Activated naive CD8-positive, alpha-beta T cell treated with anti-CD3 and anti-CD28 coated beads, Interleukin-2, amount 50 U/mL, for 24 hours (primary cell): ENCODE data around the gene MAML2.

Experiments used
- ATAC-seq: fragments of 150-1000 bp; cut with Tn5 transposase; one replicate; pipeline ENCODE4 v1.10.0; 2021
- DNase-seq: peaks from one replicate; pipeline ENCODE4 v3.0.0; 2021
- H3K27ac Mint-ChIP-seq: one replicate; pipeline ENCODE4 v1.8.0; 2021; ENCODE audit warnings: mild to moderate bottlenecking, mixed read lengths
- H3K27me3 Mint-ChIP-seq: one replicate; pipeline ENCODE4 v1.8.0; 2021; ENCODE audit warnings: mixed read lengths
- H3K36me3 Mint-ChIP-seq: one replicate; pipeline ENCODE4 v1.8.0; 2021; ENCODE audit warnings: low read depth, mixed read lengths
- H3K4me1 Mint-ChIP-seq: one replicate; pipeline ENCODE4 v1.8.0; 2021; ENCODE audit warnings: mixed read lengths
- H3K4me3 Mint-ChIP-seq: one replicate; pipeline ENCODE4 v1.8.0; 2021; ENCODE audit warnings: mild to moderate bottlenecking, moderate library complexity, mixed read lengths
- H3K9me3 Mint-ChIP-seq: one replicate; pipeline ENCODE4 v1.8.0; 2021; ENCODE audit warnings: mixed read lengths

MAML2 gene

GRCh38 chr11:96015906-96016565, 327.0 kb downstream of the MAML2 start:
- peaks cover 75% of the 10 kb centered on the region for H3K4me1 Mint-ChIP-seq
- peak overlapping the region; percentile 79 for H3K27ac Mint-ChIP-seq
- no peaks in the 10 kb centered on the region for H3K9me3 Mint-ChIP-seq
- H3K4me3 Mint-ChIP-seq = no peak overlapping the region
- DNase-seq (peak; percentile 34), ATAC-seq (peak; percentile 42)
- H3K27me3 Mint-ChIP-seq = no peaks in the 10 kb centered on the region
- peaks cover 2% of the 10 kb centered on the region for H3K36me3 Mint-ChIP-seq

DNA sequence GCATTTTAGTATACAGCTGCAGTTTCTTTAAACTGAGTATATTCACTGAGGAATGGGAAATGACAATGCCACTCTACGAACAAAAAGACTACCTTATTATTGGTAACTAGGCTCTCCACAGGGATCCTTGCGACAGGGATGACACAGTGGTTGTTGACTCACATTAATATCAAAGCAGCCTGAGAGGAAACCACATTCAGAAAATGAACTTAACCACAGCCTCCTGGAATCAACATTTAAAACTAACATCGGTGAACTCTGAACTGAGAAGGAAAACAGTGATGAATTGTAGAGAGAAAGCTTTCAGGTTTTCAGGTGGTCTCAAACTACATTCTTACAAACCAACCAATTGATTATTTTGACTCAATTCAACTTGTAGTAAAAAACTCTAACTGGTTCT, 328.8 kb downstream of the MAML2 start:
- no peaks in the 10 kb centered on the region for H3K36me3 Mint-ChIP-seq
- peaks cover 63% of the 10 kb centered on the region for H3K4me1 Mint-ChIP-seq
- no peak for DNase-seq
- peak overlapping the region; percentile 82 for H3K27ac Mint-ChIP-seq
- H3K27me3 Mint-ChIP-seq = no peaks in the 10 kb centered on the region
- peak overlapping the region; percentile 58 for H3K4me3 Mint-ChIP-seq
- peak; percentile 73 for ATAC-seq
- no peaks in the 10 kb centered on the region for H3K9me3 Mint-ChIP-seq

GRCh38 chr11:96013461-96014213, 329.4 kb downstream of the MAML2 start:
- Mint-ChIP-seq H3K9me3 (no peaks in the 10 kb centered on the region), H3K4me1 (peaks cover 64% of the 10 kb centered on the region), H3K27ac (peak overlapping the region; percentile 82), H3K27me3 (no peaks in the 10 kb centered on the region), H3K36me3 (no peaks in the 10 kb centered on the region), H3K4me3 (peak overlapping the region; percentile 58)
- ATAC-seq = peak; percentile 17
- DNase-seq = peak; percentile 23

GRCh38 chr11:96012086-96012824, 330.7 kb downstream of the MAML2 start:
- DNase-seq (peak; percentile 39), ATAC-seq (peak; percentile 81)
- H3K27ac Mint-ChIP-seq = peak overlapping the region; percentile 82
- peaks cover 68% of the 10 kb centered on the region for H3K4me1 Mint-ChIP-seq
- H3K27me3 Mint-ChIP-seq = no peaks in the 10 kb centered on the region
- H3K4me3 Mint-ChIP-seq = peak overlapping the region; percentile 59
- no peaks in the 10 kb centered on the region for H3K9me3 Mint-ChIP-seq
- no peaks in the 10 kb centered on the region for H3K36me3 Mint-ChIP-seq

DNA sequence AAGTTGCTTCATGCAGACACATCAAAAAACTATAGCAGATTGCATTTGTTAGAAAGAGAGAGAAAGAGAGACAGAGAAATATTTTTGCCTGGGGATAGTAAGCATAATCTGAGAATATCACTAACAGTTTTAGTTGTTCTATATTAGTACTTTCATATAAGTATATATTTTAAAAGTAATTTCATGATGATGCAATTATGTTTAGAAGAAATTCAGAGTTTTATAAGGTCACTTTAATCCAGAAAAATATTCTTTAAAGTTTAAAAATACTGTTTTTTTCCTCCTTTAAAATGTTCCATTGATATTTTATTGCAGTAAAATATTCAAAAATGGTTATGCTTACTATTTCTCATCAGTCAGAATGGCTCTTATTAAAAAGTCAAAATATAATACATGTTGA, 332.3 kb downstream of the MAML2 start:
- H3K27me3 Mint-ChIP-seq = no peaks in the 10 kb centered on the region
- H3K4me1 Mint-ChIP-seq = peaks cover 56% of the 10 kb centered on the region
- ATAC-seq = no peak
- no peak overlapping the region for H3K4me3 Mint-ChIP-seq
- no peak for DNase-seq
- no peak overlapping the region for H3K27ac Mint-ChIP-seq
- no peaks in the 10 kb centered on the region for H3K9me3 Mint-ChIP-seq
- H3K36me3 Mint-ChIP-seq = no peaks in the 10 kb centered on the region

- Mint-ChIP-seq H3K9me3 (peaks cover 11% of the 10 kb centered on the region), H3K27ac (no peak overlapping the region), H3K4me3 (no peak overlapping the region), H3K27me3 (no peaks in the 10 kb centered on the region), H3K4me1 (peaks cover 32% of the 10 kb centered on the region), H3K36me3 (peaks cover 3% of the 10 kb centered on the region)
- ATAC-seq (no peak), DNase-seq (no peak)
Measured at GRCh38 chr11:96008161-96008720, 334.8 kb downstream of the MAML2 start.

DNA sequence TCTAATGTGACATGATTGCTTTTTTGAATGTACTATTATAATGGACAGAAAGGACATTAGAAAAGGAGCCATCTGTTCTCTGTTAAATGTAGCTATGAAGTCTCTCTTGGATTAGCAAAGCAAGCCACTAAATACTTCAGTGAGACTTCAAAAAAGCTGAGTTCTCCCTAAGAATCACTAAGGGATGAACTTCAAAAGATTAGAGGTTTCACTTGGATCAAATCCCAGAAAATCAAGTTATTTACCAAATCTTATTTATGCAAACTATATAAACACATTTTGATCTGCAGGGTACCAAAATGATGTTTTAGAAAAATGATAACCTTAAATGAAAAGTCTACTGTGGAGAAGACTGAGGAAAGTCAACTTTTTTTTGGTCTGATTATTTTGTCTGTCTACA, 337.0 kb downstream of the MAML2 start:
- Mint-ChIP-seq H3K27me3 (no peaks in the 10 kb centered on the region), H3K4me1 (peaks cover 11% of the 10 kb centered on the region), H3K9me3 (peaks cover 23% of the 10 kb centered on the region), H3K36me3 (peaks cover 10% of the 10 kb centered on the region), H3K27ac (no peak overlapping the region), H3K4me3 (no peak overlapping the region)
- DNase-seq (no peak), ATAC-seq (no peak)

DNA sequence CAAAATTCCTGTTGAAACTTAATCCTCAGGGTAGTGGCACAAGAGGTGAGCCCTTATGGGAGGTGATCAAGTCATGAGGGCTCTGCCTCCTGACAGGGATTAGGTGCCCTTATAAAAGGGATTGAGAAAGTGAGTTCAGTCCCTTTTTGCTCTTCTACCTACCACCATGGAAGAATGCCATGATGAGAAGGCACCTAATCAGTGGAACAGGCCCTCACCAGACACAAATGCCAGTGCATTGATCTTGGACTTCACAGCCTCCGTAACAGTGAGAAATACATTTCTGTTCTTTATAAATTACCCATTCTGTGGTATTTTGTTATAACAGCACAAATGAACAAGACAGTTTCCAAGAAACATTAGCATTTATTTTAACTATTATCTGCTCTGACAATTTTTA, 338.1 kb downstream of the MAML2 start:
- Mint-ChIP-seq H3K27me3 (no peaks in the 10 kb centered on the region), H3K4me1 (peaks cover 7% of the 10 kb centered on the region), H3K4me3 (no peak overlapping the region), H3K27ac (no peak overlapping the region), H3K9me3 (peaks cover 23% of the 10 kb centered on the region), H3K36me3 (peaks cover 10% of the 10 kb centered on the region)
- ATAC-seq (no peak), DNase-seq (no peak)

- Mint-ChIP-seq H3K27me3 (no peaks in the 10 kb centered on the region), H3K27ac (no peak overlapping the region), H3K4me3 (no peak overlapping the region), H3K4me1 (peaks cover 7% of the 10 kb centered on the region), H3K36me3 (peaks cover 10% of the 10 kb centered on the region), H3K9me3 (peaks cover 23% of the 10 kb centered on the region)
- DNase-seq = no peak
- ATAC-seq = no peak
Measured at GRCh38 chr11:96002754-96003290, 340.2 kb downstream of the MAML2 start.

DNA sequence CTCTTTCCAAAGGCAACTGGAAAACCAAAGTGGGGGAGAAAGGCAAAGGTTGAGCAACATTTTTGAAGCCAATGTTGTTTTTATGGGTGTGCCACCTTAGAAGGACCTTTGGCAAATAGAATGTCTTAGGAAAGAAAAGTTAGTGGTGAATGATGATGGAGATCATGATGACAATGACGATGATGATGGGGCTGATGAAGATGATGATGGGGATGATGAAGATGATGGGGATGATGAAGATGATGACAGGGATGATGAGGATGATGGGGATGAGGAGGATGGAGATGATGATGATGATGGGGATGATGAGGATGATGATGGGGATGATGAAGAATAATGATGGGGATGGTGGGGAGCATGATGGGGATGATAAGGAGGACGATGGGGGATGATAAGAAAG, 340.7 kb downstream of the MAML2 start:
- Mint-ChIP-seq H3K27me3 (no peaks in the 10 kb centered on the region), H3K4me3 (no peak overlapping the region), H3K27ac (no peak overlapping the region), H3K4me1 (peaks cover 9% of the 10 kb centered on the region), H3K36me3 (peaks cover 10% of the 10 kb centered on the region), H3K9me3 (peaks cover 23% of the 10 kb centered on the region)
- ATAC-seq (no peak), DNase-seq (no peak)

DNA sequence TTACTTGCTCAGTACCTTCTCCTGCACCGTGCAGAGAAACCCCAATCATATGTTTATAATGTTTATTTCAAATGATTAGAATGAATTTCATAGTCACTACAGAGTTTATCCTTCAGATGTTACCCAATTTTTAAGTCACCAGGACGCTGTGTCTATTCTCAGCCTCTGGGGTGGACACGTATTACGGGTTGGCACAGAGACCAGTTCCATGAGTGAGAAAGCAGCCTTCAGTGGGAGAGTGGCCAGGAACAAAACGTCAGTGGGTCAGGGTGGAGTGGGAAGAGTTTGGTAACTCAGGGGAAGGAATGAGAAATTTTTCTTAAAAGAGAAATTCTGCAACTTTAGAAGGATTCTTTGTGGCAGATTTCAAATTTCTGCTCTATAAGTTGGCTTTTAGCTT, 342.0 kb downstream of the MAML2 start:
- Mint-ChIP-seq H3K36me3 (peaks cover 10% of the 10 kb centered on the region), H3K9me3 (peaks cover 23% of the 10 kb centered on the region), H3K27me3 (no peaks in the 10 kb centered on the region), H3K4me1 (peaks cover 9% of the 10 kb centered on the region), H3K4me3 (no peak overlapping the region), H3K27ac (no peak overlapping the region)
- ATAC-seq (no peak), DNase-seq (no peak)

- ATAC-seq = no peak
- Mint-ChIP-seq H3K27ac (no peak overlapping the region), H3K9me3 (peaks cover 19% of the 10 kb centered on the region), H3K27me3 (no peaks in the 10 kb centered on the region), H3K36me3 (peaks cover 10% of the 10 kb centered on the region), H3K4me3 (no peak overlapping the region), H3K4me1 (peaks cover 11% of the 10 kb centered on the region)
- DNase-seq = no peak
Measured at GRCh38 chr11:95999711-96000406, 343.1 kb downstream of the MAML2 start.

DNA sequence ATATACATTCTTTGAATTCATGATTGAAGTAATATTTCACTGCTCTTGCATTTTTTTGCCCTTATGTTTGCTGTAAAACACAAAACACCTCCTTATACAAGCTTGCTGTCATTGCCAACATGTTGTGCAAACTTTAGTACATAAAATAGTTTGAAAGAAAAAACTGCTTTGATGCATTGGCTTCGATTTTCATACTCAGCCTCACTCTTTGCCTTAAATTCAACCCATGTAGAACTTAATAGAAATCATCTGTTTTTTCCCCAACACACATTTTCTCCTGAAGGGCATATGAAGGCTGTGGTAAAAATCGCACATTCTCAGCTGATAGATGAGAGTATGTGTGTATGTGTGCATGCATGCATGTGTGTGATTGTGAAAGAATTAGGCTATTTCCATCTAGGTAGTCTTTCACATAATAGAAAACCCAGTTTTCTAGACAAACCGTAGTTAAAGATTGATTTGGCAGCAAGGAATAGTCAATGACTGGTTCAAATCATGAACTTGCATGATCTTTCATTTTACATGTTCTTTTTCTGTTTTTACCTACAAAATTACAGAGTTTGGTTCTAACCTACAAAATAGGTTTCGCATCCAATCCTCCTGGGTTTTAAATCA, 346.3 kb downstream of the MAML2 start:
- H3K4me1 Mint-ChIP-seq = peaks cover 11% of the 10 kb centered on the region
- no peaks in the 10 kb centered on the region for H3K9me3 Mint-ChIP-seq
- no peaks in the 10 kb centered on the region for H3K36me3 Mint-ChIP-seq
- DNase-seq = no peak
- H3K27ac Mint-ChIP-seq = no peak overlapping the region
- H3K4me3 Mint-ChIP-seq = no peak overlapping the region
- no peaks in the 10 kb centered on the region for H3K27me3 Mint-ChIP-seq
- no peak for ATAC-seq

- peaks cover 6% of the 10 kb centered on the region for H3K36me3 Mint-ChIP-seq
- H3K27me3 Mint-ChIP-seq = no peaks in the 10 kb centered on the region
- DNase-seq (no peak), ATAC-seq (no peak)
- H3K4me1 Mint-ChIP-seq = peaks cover 11% of the 10 kb centered on the region
- no peak overlapping the region for H3K4me3 Mint-ChIP-seq
- no peaks in the 10 kb centered on the region for H3K9me3 Mint-ChIP-seq
- H3K27ac Mint-ChIP-seq = no peak overlapping the region
Measured at GRCh38 chr11:95994329-95994728, 348.7 kb downstream of the MAML2 start.
